Calu3 (cell line): ENCODE results near the gene CCDC187. TPM values are rescaled to one million over a fixed set of nuclear protein-coding genes. Genes with fewer than 3 reads are reported as not detected.

Experiments
- BruUV-seq: library from RNA; stranded (reverse); fragments of 400-500 nt; replicated peaks from 2 replicates; lab custom pipeline; 2021; lab: Mats Ljungman, UMichigan
- CTCF ChIA-PET: fragments of 300-600 bp; sonication (Branson Sonifier 250); formaldehyde crosslinking; loops from one replicate; lab custom pipeline; 2022; ENCODE audit warnings: antibody characterized with exemption; lab: Charles Lee
- DNase-seq: peaks from one replicate; pipeline ENCODE4 v3.0.0; 2022
- H3K27ac Mint-ChIP-seq: one replicate; pipeline ENCODE4 v1.8.0; 2022; ENCODE audit warnings: mixed read lengths; ENCODE audit not compliant: unreplicated experiment
- H3K27me3 Mint-ChIP-seq: one replicate; pipeline ENCODE4 v1.8.0; 2022; ENCODE audit warnings: mixed read lengths; ENCODE audit not compliant: unreplicated experiment
- H3K36me3 Mint-ChIP-seq: one replicate; pipeline ENCODE4 v1.8.0; 2022; ENCODE audit warnings: mild to moderate bottlenecking, moderate library complexity, mixed read lengths; ENCODE audit not compliant: insufficient read depth, unreplicated experiment
- H3K4me1 Mint-ChIP-seq: one replicate; pipeline ENCODE4 v1.8.0; 2022; ENCODE audit warnings: mild to moderate bottlenecking, low read depth, mixed read lengths; ENCODE audit not compliant: unreplicated experiment
- H3K4me3 Mint-ChIP-seq: one replicate; pipeline ENCODE4 v1.8.0; 2022; ENCODE audit warnings: mild to moderate bottlenecking, low read depth, moderate library complexity, mixed read lengths; ENCODE audit not compliant: unreplicated experiment
- H3K9me3 Mint-ChIP-seq: one replicate; pipeline ENCODE4 v1.8.0; 2022; ENCODE audit warnings: low read depth, mixed read lengths; ENCODE audit not compliant: unreplicated experiment
- intact Hi-C: fragments of 100-400 bp; cut with micrococcal nuclease; formaldehyde crosslinking; loops from one replicate; pipeline ENCODE4 v1.10.0; 2022; ENCODE audit not compliant: unreplicated experiment
- total RNA-seq: library from RNA; stranded (reverse); gene quantifications from 2 replicates; pipeline ENCODE4 v1.2.3, GENCODE V29; 2022
- TF ChIP-seq, protein P1 (sequence below): fragments of 200-600 bp; IDR thresholded peaks from one replicate; pipeline ENCODE4 v1.8.0; 2022; ENCODE audit warnings: antibody characterized with exemption; ENCODE audit not compliant: unreplicated experiment

The CCDC187 gene
- total RNA-seq, 1 experiment from 2014 or later = 0.73 TPM

DNA sequence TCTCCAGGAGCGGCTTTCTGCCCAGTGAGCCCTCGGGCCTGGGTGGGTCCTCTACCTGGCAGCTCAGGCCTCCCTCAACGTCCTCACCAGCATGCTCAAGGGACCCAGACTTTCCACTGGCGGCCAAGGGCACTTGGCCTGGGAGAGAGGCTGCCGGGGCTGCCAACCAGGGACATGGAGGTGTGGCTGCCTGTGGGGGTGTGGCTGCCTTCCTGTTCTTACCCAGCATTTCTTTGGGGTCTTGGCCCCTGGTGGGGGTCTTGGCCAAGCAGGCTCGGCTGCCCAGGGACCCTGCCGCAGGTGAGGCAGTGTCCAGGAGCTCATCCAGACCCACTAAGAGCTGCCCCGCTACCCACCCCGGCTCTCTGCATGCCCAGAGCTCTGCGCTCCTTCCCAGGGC is 51.0 kb downstream of the CCDC187 start:
- intact Hi-C loops = no loop called here
- CTCF ChIA-PET = no interaction called here
- Mint-ChIP-seq H3K9me3 (no peaks in the 10 kb centered on the region), H3K27me3 (peaks cover 28% of the 10 kb centered on the region), H3K4me1 (no peaks in the 10 kb centered on the region), H3K27ac (no peak overlapping the region), H3K4me3 (no peak overlapping the region), H3K36me3 (no peaks in the 10 kb centered on the region)
- TF ChIP-seq, protein P1, sequence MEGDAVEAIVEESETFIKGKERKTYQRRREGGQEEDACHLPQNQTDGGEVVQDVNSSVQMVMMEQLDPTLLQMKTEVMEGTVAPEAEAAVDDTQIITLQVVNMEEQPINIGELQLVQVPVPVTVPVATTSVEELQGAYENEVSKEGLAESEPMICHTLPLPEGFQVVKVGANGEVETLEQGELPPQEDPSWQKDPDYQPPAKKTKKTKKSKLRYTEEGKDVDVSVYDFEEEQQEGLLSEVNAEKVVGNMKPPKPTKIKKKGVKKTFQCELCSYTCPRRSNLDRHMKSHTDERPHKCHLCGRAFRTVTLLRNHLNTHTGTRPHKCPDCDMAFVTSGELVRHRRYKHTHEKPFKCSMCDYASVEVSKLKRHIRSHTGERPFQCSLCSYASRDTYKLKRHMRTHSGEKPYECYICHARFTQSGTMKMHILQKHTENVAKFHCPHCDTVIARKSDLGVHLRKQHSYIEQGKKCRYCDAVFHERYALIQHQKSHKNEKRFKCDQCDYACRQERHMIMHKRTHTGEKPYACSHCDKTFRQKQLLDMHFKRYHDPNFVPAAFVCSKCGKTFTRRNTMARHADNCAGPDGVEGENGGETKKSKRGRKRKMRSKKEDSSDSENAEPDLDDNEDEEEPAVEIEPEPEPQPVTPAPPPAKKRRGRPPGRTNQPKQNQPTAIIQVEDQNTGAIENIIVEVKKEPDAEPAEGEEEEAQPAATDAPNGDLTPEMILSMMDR = no peak
- BruUV-seq = no TSS peak
- no peak for DNase-seq

DNA sequence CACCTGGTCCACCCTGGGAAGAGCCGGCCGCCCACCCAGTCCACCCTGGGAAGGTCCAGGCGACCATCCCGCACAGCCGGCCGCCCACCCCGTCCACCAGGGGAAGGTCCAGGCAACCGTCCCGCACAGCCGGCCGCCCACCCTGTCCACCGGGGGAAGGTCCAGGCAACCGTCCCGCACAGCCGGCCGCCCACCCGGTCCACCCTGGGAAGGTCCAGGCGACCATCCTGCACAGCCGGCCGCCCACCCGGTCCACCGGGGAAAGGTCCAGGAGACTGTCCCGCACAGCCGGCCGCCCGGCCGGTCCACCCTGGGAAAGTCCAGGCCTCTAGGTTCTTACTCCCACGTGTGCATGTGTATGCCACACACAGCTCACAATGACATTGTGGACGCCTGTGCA is 51.6 kb downstream of the CCDC187 start:
- Mint-ChIP-seq H3K4me1 (no peaks in the 10 kb centered on the region), H3K36me3 (no peaks in the 10 kb centered on the region), H3K9me3 (no peaks in the 10 kb centered on the region), H3K27ac (no peak overlapping the region), H3K27me3 (peaks cover 32% of the 10 kb centered on the region), H3K4me3 (no peak overlapping the region)
- DNase-seq = no peak
- intact Hi-C loops = no loop called here
- TF ChIP-seq, protein P1 = no peak
- CTCF ChIA-PET = no interaction called here
- no TSS peak for BruUV-seq

DNA sequence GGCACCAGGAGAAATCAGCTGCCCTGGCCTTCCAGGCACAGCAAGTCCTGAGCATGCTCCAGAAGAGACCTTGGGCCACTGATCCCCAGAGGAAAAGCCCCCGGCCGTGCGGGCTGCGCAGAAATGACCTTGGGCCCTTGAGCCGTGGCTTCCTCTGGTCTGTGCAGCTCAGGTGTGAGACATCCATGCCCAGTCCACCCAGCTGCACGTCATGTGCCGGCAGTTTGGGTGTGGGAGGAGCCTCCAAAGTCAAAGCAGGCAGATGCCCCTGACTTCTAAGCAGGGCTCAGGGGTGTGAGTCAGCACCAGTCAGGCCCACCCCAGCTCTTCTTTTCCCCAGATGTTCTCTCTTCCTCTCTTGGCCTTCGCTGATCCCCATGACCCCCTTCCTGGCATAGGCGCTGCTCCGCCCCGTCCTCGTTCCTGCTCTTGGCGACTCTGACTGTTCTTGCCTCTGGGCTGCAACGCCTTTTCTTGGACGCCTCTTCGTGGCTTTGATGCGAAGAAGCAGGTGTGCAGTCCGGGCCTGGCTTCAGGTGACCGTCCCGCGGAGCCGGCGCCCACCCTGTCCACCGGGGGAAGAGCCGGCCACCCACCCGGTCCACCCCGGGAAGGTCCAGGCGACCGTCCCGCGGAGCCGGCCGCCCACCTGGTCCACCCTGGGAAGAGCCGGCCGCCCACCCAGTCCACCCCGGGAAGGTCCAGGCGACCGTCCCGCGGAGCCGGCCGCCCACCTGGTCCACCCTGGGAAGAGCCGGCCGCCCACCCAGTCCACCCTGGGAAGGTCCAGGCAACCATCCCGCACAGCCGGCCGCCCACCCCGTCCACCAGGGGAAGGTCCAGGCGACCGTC is 52.4 kb downstream of the CCDC187 start:
- no peaks in the 10 kb centered on the region for H3K9me3 Mint-ChIP-seq
- H3K4me3 Mint-ChIP-seq = no peak overlapping the region
- peaks cover 4% of the 10 kb centered on the region for H3K36me3 Mint-ChIP-seq
- TF ChIP-seq, protein P1 = no peak
- no peak overlapping the region for H3K27ac Mint-ChIP-seq
- DNase-seq = no peak
- peaks cover 40% of the 10 kb centered on the region for H3K27me3 Mint-ChIP-seq
- CTCF ChIA-PET = no interaction called here
- BruUV-seq = no TSS peak
- intact Hi-C loops = no loop called here
- H3K4me1 Mint-ChIP-seq = no peaks in the 10 kb centered on the region

DNA sequence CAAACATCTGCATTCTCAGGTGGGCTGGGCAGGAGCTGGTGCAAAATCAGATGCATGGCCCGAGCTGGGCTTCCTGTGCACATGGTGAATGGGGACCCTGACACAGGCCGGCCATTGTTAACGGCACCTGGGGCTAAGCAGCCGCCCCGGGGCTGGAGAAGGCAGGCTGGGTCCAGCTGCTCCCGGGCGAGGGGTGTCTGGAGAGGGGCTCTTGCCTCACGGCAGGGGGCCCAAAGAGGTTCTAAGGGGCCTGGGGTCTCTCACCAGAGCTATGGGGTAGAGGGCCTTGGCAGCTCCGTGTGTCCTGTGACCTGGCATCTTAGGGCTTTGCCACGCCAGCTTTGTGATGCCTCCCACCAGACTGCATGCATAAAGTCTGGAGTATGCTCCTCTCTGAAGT is 53.2 kb downstream of the CCDC187 start:
- H3K36me3 Mint-ChIP-seq = peaks cover 9% of the 10 kb centered on the region
- BruUV-seq = no TSS peak
- no peak for DNase-seq
- no peaks in the 10 kb centered on the region for H3K4me1 Mint-ChIP-seq
- TF ChIP-seq, protein P1 = no peak
- no peak overlapping the region for H3K27ac Mint-ChIP-seq
- H3K4me3 Mint-ChIP-seq = no peak overlapping the region
- intact Hi-C loops = no loop called here
- H3K27me3 Mint-ChIP-seq = peaks cover 42% of the 10 kb centered on the region
- CTCF ChIA-PET = no interaction called here
- H3K9me3 Mint-ChIP-seq = no peaks in the 10 kb centered on the region
